GM18858 (cell line): ENCODE data around the gene NECAP2.
"Not testable (repeated sequence)": the region's sequence is repeated elsewhere in the genome, so short reads cannot be mapped to it uniquely, and the experiment has no call there.

Experiments
- ATAC-seq: cut with Tn5 transposase; IDR thresholded peaks from one replicate; pipeline ENCODE4 v1.9.1; 2021; ENCODE audit not compliant: unreplicated experiment

NECAP2 gene

GRCh38 chr1:16456151-16456550 is 15.6 kb downstream of the NECAP2 start:
- ATAC-seq, result not testable (repeated sequence)

DNA sequence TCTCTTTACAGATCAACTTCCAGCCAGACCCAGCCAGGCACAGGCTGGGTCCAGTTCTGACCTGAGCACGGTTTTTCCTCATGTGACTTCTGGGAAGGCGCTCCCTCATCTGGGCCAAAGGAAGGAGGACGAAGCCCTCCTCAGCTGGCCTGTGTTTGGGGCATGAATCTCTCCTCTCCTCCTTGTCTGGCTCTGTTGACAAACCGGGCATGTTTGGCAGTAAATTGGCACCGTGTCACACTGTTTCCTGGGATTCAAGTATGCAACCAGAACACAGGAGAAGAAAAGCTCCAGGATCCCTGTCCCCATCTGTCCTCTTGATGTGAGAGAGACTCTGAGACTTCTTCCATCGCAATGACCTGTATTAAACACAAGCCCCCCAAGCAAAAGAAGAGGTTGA is 18.3 kb downstream of the NECAP2 start:
- no peak for ATAC-seq

GRCh38 chr1:16459352-16459925 is 18.9 kb downstream of the NECAP2 start:
- ATAC-seq, result no peak

DNA sequence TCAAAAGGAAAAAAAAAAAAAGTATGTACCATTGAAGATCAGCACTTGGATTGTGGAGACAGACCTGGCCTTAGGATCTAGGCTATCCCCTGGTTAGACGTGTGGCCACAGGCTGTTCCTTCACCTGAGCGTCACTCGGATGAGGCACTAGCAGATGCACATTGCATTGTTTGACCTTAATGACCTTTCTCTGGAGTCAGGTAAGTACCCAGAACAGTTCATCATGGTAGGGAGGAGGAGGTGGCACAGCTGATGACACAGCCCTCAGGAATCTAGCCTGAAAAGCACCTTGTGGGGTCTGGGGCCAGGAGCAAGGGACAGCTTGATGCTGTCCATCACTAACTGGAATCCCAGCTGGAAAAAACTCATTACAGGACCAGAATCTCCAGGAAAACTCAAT is 21.2 kb downstream of the NECAP2 start:
- no peak for ATAC-seq

DNA sequence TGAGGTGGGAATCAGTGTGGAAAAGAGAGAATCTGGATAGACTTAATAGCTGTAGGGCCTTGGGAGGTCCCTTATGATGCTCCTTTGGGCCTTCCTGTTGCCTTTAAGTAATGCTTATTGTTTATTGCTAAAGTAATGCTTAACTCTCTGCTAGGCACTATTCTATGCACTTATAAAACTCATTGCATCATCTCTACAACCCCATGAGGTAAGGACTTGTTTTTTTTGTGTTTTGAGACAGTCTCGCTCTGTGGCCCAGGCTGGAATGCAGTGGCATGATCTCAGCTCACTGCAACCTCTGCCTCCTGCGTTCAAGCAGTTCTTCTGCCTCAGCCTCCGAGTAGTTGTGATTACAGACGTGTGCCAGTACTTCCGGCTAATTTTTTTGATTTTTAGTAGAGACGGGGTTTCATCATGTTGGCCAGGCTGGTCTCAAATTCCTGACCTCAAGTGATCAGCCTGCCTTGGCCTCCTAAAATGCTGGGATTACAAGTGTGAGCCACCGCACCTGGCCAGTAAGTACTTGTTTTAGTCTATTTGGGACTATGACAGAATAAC is 22.3 kb downstream of the NECAP2 start:
- no peak for ATAC-seq

DNA sequence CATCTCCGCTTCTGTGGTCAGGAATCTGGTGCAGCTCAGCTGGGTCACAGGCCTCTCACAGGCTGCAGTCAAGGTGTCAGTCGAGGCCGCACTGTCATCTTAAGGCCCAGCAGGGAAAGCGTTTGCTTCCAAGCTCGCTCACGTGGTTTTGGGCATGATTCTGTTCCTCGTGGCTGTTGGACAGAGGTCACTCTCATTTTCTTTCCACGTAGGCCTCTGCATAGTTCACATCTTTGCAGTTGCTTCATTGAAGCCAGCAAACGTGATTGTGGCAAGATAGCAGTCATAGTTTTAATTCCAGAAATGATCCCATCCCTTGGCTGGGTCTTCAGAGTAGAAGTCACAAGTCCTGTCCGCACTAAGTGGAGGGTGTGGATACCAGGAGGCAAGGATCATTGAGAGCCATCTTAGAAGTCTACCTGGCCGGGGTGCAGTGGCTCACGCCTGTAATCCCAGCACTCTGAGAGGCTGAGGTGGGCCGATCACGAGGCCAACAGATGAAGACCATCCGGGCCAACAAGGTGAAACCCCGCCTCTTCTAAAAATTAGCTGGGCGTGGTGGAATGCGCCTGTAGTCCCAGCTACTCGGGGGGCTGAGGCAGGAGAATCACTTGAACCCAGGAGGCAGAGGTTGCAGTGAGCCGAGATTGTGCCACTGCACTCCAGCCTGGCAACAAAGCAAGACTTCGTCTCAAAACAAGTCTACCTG is 24.5 kb downstream of the NECAP2 start:
- no peak for ATAC-seq

DNA sequence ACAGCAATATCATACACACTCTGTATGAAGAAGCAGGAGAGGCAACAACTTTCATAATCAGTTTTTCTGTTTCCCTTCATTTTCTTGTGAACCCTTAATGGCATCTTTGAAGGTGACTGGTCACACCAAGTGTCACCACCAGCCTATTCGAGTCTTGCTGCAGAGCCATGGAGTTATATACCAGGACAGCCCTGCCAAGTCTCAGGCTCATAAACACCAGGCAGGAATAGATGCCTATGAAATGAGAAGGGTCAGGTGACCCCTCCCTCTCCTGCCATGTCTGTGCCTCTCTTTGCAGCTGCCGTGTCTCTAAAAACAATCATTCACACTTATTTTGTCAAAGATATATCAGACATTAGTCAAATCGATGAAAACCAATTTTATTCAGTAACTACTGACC is 28.0 kb downstream of the NECAP2 start:
- ATAC-seq, result no peak

- ATAC-seq, result no peak
Observed at GRCh38 chr1:16474166-16474800, 33.8 kb downstream of the NECAP2 start.

DNA sequence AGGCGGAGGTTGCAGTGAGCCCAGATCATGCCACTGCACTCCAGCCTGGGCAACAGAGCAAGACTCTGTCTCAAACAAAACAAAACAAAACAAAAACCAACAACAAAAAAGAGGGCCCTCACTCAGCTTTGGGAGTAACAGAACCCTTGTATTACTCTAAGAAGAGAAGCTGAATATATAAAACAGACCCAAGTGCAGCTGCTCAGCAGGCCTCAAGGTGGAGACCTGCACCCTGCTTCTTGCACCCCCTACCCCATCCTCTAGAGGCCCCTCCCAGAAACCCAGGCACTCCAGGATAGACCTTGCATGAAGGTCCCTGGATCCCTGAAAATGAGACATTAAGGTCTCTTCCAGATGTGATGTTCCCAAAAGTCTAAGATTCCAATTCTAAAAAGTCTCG is 34.4 kb downstream of the NECAP2 start:
- ATAC-seq, result not testable (repeated sequence)

GRCh38 chr1:16475771-16476770 is 35.5 kb downstream of the NECAP2 start:
- not testable (repeated sequence) for ATAC-seq

GRCh38 chr1:16478091-16478490 is 37.6 kb downstream of the NECAP2 start:
- no peak for ATAC-seq

DNA sequence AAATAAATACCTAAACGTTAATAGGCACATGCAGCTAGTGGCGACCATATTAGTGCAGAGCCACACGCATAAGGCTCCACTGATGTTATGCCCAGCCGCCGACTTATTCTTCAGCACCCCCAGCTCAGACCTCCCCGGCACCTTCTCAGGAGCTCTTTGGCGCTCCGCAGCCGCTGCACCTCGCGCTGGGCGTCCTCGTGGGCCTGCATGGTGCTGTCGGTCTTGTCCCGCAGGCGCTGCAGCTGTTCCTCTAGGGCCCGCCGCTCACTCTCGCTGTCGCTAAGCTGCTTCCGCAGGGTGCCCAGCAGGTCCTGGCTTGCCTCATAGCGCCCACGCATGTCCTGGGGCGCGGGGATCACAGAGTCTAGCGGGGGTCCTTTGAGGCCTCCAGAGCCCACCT is 42.6 kb downstream of the NECAP2 start:
- ATAC-seq, result not testable (repeated sequence)

DNA sequence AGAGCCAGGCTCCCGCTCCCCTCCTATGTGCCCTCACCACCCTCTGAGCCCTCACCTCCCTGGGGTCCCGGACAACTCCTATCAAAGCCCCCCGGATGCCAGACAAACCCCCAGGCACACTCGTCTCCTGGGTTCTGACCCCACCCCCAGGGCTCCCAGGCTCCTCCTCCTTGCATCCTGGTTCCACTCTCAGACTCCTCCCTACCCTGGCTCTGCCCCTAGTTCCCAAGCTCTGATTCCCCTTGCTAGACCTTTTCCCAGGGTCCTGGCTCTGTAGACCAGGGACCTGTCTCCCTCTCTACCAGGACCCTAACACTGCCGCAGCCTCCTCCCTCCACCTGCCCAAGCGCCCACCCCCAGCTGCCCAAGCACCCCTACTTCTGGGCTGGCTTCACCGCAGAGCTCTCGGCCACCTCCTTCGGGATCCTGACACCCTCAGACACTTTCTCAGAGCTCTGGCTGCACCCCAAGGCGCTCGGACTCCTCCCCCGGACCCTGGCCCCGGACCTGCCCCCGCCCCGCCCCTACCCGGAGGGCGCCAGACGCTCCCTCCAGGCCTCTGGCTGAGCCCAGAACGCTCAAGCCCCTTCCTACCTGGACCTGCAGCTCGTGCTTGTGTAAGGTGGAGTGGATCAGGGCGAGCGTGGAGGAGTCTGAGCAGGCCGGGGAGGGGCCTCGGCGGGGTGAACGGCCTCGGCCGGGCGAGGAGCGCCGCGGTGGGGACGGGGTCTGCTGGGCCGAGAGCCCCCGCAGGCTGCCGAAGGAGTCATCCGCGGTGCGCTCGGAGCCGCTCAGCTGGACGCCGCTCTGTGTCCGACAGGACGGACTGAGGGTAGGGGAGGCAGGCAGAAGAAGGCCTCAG is 43.3 kb downstream of the NECAP2 start:
- ATAC-seq, result not testable (repeated sequence)

GRCh38 chr1:16484501-16484835 is 43.9 kb downstream of the NECAP2 start:
- ATAC-seq, result no peak

- no peak for ATAC-seq
Observed at GRCh38 chr1:16484931-16485330, 44.4 kb downstream of the NECAP2 start.

DNA sequence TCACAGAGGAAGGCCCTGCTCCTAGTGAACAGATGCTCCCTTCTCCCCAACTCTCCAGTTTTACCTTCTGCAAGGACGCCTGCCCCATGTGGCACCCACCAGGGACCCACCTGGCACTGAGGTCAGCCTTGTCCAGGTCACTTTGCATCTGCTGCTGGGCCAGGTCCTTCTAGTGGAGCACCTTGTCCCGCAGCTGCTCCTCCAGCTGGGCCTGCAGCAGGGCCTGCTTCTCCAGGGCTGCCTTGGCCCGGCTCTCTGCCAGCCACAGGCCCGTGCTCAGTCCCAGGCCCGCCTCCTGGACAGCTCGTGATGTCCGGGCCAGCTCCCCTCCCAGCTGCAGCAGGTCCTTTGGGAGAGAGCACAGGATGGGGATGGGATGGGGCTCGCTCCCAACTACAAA is 45.8 kb downstream of the NECAP2 start:
- ATAC-seq, result not testable (repeated sequence)

DNA sequence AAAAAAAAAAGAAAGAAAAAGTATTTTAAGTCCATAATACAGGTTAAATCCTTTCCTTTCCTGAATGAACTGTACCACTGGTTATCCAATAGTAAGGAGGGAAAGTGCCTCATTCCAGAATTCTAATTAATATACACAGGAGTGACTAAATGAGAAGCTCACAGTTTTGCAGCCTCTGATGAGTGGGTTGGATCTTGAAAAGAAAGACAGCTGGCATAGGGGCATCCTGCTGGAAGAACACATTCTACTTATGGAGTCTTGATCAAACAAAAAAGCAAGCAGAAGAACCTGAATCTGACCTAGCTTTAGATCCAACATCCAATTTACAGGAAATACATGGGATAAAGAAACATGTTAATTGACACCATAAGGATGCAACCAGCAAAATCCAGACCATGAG is 46.5 kb downstream of the NECAP2 start:
- not testable (repeated sequence) for ATAC-seq

GRCh38 chr1:16489195-16489880 is 48.8 kb downstream of the NECAP2 start:
- not testable (repeated sequence) for ATAC-seq

DNA sequence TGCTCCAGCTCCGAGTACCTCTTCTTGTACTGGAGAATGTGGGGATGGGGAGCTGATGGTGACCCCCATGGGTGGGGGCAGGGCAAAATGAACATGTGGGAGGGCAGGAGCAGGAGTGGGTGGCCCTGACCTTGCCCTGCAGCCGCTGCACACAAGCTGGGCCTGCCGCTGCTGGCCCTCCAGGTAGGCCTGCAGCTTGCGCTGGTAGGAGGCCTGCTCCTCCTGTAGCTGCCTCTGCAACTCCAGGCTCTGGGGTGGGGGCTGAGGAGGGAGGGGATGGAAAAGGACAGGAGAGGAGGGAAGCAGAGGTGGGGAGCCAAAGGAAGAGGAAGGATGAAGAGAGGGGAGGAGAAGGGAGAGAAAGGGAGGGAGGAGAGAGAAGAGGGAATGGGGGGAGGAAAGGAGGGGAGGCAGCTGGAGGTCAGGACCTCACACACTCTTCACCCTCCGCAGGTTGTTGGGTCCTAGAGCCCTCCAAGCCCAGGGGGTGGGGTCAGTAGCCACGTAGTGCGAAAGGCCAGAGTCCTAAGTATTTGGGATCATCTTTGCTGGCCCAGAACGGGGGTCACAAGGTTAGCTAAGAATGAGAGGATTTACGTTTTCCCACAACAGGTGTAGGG is 50.6 kb downstream of the NECAP2 start:
- ATAC-seq, result no peak
